Activated CD4-positive, alpha-beta T cell treated with anti-CD3 and anti-CD28 coated beads, Interleukin-2, amount 50 U/mL, for 48 hours (primary cell): ENCODE results near the gene PLP2.
A peak's percentile ranks its signal among the peaks of the same experiment; 100 is the strongest.
"Not testable (repeated sequence)": the region's sequence is repeated elsewhere in the genome, so short reads cannot be mapped to it uniquely, and the experiment has no call there.

Experiments used
- DNase-seq, 2 experiments: peaks; one replicate each; pipeline ENCODE4 v3.0.0-alpha.2; 2020

Gene PLP2

GRCh38 chrX:49164589-49165360, 6.9 kb upstream of the PLP2 start:
- DNase-seq: no peak

- DNase-seq: peak; percentile 70 to 77
Observed at GRCh38 chrX:49165901-49166881, 5.5 kb upstream of the PLP2 start.

DNA sequence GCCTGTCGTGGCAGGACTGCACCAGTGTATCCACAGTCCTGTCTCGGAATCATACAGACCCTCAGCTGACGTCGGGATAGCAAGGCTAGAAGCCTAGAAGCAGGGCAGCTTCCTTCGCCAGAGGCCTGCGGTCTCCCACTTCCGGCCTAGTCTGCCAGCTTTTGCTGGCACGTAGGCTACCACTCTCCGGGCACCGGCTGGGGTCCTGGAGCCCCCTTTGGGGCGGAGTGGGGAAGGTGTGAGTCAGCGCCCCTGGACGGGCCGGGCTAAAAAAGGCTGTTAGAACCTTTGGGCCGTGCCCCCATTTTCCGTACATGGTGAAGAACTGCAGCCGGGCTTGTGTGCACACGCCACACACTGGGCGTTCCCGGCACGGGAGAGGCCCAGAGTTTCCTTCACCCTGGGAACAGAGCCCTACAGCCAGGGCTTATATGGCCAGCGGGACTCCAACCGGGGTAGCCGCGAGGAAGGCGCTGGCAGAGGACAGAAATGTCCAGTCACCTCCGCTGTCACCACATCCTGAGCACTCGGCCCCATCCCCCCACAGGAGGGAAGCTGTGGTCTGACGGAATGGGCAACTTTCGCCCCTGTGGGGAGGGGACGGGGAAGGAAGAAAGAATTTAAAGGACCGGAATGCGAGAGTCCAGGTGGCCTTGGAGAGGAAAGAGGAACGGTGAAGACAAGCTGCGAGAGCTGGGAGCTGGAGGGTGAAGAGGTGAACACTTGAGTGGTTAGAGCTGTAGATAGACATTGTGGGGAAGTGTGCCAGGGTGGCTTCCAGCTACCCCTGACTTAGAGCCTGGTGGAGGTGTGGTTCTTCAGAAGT, 4.6 kb upstream of the PLP2 start:
- peak; percentile 71 to 77 for DNase-seq

DNA sequence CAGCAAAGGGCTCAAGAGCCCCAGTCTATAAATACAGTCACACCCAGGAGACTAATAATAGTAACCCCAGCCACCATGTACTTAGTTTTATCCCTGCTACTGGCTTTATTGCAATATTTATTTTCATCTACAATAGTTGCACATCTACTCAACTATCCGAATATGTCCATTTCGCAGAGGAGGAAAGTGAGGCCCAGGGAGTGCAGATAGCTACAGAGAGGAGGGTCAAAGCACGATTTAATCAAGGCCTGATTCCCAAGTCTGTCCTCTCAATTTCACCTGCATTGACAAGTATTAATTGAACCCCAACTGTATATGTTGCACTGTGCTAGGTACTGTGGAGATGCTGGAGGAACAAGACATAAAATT, 4.0 kb upstream of the PLP2 start:
- DNase-seq: no peak

DNA sequence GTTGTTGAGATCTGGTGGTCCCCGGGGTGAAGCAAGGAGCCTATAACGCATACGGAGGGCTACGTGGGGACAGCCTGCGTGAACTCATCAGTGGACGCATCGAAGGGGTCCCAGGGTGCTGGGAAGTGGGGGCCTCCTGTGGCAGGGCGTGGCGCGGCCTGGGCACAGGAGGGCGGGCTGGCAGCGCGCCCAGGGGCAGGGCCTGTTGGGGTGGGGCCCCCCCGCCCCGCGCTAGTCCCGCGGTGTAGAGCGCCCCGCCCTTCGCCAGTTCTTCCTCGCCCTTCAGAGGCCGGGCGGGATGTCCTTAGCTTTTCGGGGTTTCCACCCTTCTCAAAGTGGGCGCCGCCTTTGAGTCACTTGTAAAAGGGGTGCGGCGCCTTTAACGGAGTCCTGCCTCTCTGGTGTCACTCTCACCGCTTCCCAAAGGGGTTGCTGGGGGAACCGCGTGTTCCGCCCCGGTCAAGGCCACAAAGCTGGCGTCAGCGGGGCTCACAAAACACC, 632 bp downstream of the PLP2 start:
- DNase-seq: peak; percentile 71 to 80

DNA sequence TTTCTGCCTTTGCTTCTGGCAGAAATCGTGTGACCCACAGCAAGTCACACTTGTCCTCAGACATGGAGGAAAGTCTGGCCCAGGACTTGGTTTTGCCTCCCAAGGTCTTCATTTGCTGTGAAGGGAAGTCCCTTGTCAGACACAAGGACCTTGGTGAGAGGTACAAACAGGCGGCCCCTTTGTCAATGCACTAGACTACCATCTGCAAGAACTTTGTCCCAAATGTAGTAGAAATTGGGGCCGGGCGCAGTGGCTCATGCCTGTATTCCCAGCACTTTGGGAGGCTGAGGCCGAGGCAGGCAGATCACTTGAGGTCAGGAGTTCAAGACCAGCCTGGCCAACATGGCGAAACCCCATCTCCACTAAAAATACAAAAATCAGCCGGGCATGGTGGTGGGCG, 1.8 kb downstream of the PLP2 start:
- DNase-seq: not testable (repeated sequence)

GRCh38 chrX:49174723-49175122, 3.0 kb downstream of the PLP2 start:
- no peak for DNase-seq

DNA sequence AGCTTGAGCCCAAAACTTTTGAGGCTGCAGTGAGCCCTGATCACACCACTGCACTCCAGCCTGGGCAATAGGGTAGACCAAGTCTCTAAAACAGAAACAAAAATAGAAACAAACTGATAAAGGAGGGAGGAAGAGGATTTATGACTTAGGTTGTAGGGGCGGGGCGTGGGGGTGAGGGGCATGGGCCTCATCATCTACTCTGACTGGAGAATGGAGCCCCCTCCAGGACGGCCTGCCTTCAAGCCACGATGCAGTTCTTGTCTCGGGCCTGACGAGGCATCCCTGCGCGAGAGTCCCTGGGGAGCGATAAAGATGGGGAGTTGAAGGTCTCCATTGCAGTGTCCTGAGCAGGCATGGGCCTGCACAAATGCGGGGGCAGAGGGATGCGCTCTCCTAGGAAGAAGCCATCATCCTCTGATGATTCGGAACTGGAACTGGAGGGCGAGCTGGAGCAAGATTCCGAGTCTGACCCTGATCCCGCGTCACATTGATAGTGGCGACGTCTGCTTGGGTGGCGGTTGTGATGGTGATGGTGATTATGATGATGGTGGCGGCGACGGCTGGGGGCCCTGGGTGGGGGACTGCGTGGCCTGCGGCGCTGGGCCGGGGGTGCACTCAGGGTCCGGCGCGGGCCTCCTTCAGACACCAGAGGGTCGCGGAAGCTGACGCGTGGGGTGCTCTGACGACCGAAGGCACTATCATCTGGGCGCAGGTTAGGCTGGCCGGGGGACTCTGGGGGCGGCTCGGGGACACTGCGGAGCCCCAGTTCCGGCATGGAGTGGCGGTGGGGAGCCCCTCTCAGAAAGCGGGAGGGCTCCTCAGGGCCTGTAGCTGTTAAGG, 4.0 kb downstream of the PLP2 start:
- DNase-seq: no peak

GRCh38 chrX:49176421-49177326, 5.0 kb downstream of the PLP2 start:
- DNase-seq: no peak

DNA sequence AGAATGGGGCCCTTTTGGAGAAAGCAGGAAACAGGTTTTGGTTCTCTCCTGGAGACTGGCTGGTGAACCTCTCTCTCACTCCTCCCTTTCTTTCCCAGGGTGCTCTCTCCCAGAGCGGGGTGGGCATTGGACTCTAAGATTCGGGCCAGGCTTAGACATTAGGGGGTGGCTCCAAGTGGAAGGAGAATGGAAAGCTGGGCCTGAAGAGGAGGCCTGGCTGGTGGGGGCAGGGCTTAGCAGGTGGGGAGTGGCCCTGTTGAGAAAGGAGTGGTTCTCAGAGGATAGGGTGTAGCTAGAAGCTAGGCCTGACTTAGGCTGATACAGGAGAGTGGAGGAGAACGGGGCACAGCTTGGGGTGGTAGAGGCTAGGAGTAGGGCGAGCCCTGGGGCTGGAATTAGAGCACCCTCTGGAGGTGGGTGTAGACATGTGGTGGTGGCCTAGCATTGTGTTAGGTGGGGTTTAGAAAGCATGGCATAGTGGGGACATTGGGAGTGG, 5.7 kb downstream of the PLP2 start:
- no peak for DNase-seq

GRCh38 chrX:49177873-49178480, 6.3 kb downstream of the PLP2 start:
- no peak for DNase-seq

DNA sequence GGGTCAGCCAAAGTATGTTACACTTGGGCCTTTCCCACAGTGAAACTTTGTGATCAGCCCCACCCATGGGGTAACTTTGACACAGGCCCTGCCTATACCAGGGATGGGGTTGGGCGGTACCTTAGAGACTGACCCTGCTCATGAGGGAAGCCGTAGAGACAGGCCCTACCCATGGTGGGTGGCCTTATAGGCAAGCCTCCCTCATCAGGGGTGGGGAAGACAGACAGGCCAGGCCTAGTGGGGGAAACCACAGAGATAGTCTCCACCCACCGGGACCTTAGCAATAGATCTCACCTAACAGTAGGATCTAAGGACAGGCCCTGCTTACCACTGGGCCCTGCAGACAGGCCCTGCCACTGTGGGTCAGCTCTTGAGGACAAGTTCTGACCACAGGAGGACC, 6.8 kb downstream of the PLP2 start:
- DNase-seq: no peak

GRCh38 chrX:49179358-49179757, 7.7 kb downstream of the PLP2 start:
- no peak for DNase-seq

DNA sequence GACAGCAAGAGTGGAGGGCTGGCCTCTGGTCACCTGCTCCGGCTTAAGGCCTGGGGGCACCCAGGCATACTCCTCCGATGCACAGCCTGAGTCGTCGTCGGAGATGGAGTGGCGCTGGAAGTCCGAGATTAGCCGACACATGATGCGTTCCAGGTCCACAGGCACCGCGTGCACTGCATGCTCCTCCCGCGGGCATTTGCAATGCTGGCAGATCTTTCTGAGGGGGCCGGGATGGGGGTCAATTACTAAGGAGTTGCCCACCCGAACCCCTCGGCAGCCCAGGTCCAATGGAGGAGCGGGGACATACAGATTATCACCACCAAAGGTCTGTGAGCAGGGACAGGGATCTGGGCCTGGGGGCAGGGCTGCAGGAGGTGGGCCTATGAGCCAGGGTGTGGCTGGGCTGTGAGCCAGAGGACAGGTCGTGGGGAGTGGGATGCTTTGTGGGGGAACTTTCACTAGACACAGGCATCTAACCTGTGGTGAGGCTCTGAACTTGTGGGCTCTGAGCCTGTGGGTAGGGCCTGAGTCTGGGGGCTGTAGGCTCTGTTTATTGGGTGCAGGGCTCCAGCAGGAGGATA, 12.1 kb downstream of the PLP2 start:
- no peak for DNase-seq

GRCh38 chrX:49184294-49185281, 12.9 kb downstream of the PLP2 start:
- DNase-seq: peak; percentile 58 to 69

DNA sequence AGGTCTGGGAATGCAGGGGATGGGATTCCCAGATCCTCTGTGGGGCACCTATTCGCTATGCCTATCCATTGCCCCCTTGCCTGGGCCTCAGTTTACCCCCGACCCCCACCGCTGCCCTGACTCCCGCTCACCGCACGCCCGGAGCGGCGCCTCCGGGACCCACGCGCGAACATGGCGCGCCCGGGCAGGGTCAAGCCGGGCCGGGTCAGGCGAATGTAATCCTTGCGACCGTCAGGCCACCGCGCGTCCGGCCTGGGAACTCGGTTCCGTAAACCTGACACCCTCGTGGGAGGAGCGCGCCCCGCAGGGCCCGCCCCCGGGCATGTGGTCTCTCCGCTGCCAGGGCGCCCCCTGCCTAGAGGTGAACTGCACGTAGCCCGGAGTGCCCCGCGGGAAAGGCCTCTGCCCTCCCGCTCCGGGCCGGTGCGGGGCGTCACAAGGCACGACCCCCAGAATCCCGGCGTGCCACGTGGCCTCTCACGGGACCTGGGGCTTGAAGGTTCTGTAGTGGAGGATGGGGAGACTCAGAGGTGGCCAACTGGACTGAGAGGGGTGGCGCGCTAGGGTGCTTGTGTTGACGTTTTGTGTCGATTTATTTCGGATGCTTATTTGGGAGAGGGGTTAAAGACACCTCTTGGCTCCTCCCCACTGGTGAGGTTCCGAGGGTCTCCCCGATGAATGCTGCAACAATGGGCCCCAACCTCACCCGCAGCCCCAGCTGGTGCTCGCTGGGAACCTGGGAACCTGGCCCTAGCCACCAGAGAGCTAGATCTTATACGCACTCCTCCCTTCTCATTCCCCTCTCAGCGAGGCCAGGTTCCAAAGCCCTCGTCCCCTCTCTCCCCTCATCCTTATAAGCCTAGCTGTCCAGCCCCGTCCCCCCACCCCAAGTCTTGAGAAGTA, 14.7 kb downstream of the PLP2 start, which contains the start of gene PRICKLE3:
PRICKLE3 (minus strand) TSS at position 249 of the 903 bp plus-strand sequence; CDS start at position 173, 76 bp downstream.
- peak; percentile 79 to 82 for DNase-seq

GRCh38 chrX:49187028-49187394, 15.3 kb downstream of the PLP2 start:
- DNase-seq: no peak
